COLO668 (cell line): ENCODE data around the gene CHAD.
"Not testable (repeated sequence)": the region's sequence is repeated elsewhere in the genome, so short reads cannot be mapped to it uniquely, and the experiment has no call there.

ENCODE experiments used
- DNase-seq: peaks from one replicate; lab custom pipeline; 2025; ENCODE audit not compliant: unreplicated experiment; lab: John Stamatoyannopoulos, UW

The CHAD gene

GRCh38 chr17:50475362-50475761 lies 6.7 kb upstream of the CHAD start:
- DNase-seq, result no peak

DNA sequence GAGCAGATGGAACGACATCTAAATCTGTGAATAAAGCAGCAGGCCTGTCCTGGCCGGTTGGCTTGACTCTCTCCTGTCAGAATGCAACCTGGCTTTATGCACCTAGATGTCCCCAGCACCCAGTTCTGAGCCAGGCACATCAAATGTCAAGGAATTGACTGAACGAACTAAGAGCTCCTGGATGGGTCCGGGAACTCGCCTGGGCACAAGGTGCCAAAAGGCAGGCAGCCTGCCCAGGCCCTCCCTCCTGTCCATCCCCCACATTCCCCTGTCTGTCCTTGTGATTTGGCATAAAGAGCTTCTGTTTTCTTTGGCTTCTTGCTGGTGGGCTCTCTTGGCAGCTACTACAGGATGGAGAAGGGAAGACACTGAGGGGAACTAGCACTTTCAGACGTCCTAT lies 5.8 kb upstream of the CHAD start:
- no peak for DNase-seq

DNA sequence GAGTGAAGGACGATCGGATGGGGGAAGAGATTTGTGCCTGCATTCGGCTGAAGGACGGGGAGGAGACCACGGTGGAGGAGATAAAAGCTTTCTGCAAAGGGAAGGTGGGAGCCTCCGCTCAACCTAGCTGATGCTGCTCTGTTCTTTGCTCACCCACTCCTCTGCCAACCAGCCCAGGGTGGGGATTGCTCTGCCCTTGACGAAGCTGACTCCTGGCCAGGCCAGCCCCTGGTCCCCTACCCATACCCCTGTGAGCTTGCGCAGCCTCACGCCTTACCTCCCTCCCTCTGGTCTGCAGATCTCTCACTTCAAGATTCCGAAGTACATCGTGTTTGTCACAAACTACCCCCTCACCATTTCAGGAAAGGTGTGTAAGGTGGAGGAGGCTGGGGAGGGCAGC lies 5.2 kb upstream of the CHAD start:
- no peak for DNase-seq

DNA sequence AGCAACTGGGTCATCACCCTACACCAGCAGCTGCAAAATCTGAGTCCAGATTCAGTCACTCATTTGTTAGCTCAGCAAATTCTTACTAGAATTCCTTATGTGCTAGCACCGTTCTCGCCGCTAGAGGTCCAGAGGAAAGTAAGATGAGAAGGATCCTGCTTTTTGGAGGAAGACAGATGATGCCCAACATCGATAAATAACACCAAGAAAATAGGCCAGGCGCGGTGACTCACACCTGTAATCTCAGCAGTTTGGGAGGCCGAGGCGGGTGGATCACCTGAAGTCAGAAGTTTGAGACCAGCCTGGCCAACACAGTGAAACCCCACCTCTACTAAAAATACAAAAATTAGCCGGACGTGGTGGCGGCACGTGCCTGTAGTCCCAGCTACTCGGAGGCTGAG lies 4.1 kb upstream of the CHAD start:
- DNase-seq, result not testable (repeated sequence)

GRCh38 chr17:50472286-50472685 lies 3.6 kb upstream of the CHAD start:
- DNase-seq, result no peak

DNA sequence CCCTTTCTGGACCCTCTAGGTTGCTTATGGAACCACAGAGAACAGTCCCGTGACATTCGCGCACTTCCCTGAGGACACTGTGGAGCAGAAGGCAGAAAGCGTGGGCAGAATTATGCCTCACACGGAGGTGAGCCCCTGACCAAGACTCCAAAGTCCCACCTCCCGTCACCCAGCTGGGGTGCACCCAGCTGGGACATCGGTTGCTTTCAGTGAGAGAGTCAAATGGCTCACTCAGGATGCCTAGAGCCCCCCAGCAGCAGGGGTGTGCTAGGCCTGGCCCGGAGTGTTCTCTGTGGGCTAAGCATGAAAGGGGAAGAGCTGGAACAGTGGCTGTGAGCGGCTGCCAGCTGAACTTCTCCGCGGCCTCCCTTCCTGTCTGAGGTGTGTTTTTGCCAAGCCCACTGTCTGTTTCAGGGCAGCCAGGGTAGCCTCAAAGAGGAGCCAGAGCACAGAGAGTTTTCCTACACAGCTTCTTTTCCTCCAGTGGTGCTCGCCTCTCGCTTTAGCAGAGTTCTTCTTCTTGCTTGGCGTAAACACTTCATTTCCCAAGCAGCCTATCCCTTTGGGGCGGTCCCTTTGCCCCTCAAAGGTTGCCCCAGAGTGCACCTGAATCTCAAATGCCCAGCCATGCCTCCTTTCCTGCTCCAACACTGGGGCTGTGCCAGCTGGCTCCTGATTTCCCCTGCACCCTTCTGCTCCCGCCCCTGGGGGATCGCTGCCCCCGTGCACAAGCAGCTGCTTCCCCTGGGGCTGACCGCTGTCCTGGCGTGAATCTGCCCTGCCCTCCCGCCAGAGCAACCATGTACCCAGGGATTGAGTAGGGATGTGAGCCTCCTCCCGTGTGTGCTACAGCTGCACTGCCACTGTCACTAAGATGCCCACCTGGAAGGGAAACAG lies 2.6 kb upstream of the CHAD start:
- DNase-seq, result no peak

DNA sequence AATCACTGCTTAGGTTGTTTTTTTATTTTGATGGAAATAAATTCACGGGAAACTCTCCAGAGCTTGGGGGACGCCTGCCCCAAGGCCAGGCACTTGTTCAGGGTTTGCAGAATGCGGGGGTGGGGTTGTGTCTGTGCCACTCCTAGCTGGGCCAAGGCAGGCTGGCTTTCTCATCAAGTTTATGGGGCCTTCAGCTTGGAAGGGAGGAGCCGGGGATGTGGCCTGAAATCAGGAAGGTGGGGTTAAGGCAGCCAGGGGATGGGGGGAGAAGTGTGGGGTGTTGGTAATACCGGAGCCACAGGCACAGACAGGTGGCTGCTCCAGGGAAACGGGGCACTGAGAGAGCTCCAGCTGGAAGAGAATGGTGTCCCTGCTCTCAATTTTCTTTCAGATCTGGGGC lies 1.7 kb upstream of the CHAD start:
- DNase-seq, result no peak

DNA sequence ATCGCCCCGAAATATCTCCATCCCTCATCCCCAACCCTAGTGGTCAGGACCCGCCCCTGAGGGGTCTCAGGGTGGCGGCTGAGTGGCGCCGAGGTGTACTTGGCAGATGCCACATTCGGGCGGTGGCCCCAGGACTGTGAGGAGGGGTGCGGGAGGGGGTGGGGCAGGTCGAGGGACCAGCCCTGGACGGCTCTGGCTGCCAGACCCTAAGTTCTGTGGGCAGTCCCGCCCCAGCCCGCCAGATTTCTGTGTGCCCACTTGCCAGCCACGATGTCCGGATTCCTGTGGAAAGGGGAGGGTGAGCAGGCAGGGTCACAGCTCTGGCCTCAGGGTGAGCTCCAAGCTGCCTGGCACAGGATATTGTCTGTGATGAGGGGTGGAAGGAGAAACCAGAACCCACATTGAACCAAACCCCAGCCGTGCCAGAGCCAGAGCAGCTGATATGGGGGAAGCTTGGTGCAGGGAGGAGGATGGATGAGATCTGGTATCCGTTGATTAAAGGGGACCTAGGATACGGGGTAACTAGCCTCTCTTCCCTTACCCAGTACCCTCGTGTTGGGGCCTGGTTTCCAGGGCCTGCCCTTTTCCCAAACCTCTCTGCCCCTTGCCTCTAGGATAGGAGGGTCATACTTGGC lies 1.1 kb upstream of the CHAD start:
- DNase-seq, result no peak

DNA sequence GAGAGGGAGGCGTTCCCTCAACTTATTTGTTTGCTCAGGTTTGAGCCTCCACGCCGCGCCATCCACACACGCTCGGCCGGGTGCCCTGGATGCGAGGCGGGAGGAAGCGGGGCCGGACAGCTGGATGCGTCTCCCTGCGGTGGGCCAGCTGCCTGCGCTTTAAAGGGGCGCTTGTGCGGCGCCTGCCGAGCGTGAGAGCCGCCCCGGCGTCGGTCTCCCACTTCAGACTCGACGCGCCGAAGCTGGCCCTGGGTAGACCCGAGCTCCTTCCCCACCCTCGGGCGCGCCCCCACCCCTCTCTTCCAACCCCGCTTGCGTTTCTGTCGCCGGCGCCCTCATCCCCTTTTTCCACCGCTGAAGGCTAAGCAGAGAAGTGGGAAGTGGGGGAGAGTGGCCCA lies 527 bp upstream of the CHAD start:
- DNase-seq, result peak; percentile 3

DNA sequence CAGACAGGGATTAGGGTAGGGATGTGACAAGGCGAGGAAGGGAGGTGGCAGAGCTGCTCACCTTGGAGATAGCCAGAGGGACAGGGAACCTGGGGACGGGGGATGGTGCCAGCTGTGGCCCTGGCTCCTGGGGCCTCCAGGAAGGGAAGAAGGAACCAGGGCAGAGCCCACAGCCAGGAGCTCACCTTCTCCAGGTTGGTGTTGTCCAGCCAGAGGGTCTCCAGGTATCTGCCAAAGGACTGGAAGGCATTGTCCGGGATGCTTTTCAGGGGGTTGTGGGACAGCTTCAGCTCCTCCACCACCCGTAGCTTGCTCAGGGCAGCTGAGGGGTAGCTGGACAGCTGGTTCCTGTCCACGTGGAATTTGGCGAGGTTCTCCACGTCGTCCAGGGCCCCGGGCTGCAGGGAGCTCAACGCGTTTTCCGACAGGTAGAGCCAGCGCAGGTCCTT lies 801 bp downstream of the CHAD start:
- no peak for DNase-seq

DNA sequence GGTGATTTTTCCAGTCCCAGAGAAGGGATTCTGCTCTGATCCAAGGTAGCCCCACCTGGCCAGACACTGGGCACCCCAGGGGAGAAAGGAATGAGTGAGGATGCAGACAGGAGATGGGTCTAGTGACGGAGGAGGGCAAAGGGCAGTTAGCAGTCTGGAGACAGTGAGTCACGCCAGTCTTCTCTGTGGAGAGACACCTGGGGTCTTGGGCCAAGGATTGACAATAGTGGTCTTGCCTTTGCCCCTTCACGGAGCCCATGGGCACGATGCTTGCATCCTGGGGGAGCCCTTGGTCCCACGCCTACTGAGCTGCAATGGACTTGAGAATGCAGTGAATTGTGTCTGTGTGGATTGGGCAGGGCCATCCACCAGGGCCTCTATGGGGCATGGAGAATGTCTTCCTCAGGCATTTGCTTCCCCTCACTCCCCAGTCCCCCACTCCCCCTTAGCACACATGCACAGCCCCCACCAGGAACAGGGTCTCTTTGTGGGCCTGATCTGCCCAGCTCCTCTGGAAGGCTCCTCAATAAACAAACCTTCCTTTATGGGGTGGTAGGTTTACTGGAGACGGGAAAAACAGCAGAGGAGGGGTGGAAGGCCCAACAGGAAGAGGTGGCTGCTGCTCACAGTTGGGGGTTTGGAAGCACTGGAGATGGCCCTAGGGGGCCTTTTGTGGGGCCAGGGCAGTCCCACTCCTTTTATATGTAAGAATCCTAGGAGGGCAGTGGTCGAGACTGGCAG lies 1.4 kb downstream of the CHAD start:
- DNase-seq, result no peak

- DNase-seq, result peak; percentile 58
These were observed 2.1 kb downstream of the CHAD start for GRCh38 chr17:50466371-50467113.

GRCh38 chr17:50465635-50466034 lies 3.0 kb downstream of the CHAD start:
- no peak for DNase-seq

GRCh38 chr17:50465171-50465570 lies 3.5 kb downstream of the CHAD start:
- no peak for DNase-seq

GRCh38 chr17:50464736-50465135 lies 3.9 kb downstream of the CHAD start:
- DNase-seq, result no peak

DNA sequence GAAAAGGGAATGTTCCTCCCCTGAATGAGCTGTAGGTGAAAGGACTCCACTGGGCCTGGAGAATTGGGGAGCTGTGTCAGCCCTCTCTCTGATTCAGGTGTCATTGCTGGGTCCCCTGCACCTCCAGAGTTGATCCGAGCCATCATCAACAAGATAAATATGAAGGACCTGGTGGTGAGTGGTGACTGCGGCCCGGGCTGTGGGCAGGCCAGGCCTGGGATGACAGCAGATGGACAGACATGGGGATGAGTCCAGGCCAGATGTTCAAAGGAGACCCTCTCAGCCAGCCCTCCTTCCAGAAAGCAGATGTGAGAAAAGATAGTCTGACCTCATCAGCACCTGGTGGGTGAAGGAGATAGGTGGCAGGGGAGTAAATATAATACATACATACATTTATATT lies 4.6 kb downstream of the CHAD start:
- no peak for DNase-seq

DNA sequence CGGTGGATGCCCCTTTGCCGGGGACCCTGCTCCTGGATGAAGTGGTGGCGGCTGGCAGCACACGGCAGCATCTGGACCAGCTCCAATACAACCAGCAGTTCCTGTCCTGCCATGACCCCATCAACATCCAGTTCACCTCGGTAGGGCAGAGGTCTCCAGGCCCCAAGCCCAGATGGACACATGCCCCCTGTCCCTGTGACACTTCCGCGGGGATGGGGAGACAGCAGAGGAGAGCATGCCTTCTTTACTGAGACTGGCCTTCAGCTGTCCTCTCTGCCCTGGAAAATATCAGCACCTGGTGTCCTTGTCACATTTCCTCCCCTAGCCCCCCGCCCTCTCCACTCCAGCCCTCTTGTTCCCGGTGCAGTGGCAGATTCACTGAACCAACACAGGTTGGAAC lies 6.2 kb downstream of the CHAD start:
- DNase-seq, result no peak

DNA sequence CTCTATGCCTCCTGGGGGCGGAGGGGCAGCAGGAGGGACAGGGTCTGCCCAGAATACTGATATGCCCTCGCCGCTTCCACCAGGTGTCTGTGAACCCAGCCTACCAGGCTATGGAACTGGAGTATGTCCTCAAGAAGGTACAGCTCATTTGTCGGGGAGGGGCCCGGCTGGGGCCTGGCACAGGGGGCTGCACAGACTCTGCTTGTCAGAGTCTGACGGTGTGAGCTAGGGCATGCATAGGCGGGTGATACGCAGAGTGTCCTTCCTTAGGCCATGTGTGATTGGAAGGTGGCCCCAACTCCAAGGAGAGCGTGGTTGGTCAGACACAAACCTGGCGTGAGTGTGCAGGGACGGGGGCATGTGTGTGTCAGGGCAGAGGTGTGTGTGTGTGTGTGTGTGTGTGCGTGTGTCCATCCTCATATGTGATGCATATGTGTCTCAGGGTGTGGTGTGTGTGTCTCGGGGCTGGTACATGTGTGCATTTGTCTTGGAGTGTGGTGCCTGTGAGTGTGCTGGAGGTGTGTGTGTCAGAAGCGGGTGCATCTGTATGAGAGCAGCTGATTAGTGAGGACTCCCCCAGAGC lies 7.0 kb downstream of the CHAD start:
- DNase-seq, result no peak

DNA sequence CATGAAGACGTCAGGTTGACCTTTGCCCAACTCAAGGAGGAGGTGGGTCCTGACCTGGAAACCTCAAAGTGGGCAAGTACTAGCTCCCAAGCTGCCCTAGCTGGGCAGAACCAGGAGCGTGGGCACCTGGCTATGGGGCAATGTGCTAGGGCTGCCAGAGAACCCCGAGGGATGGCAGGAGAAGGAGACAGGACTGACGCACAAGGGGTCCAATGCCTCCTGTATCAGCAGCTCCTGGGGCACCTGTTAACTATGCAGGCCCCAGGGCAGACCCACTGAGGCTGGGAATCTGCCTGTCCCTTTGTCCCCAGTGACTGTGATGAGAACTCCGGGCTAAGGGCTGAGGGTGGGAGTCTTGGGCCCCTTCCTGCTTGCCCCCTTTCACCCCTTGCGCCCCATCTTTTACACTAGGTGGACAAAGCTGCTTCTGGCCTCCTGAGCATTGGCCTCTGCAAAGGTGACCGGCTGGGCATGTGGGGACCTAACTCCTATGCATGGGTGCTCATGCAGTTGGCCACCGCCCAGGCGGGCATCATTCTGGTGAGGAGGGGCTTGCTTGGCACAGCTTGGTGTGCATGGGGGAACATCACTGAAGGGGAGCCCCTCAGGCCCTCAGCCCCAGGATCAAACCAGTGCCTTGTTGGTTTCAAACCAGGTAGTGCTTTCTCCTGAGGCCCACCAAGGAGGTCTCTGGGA lies 7.7 kb downstream of the CHAD start:
- DNase-seq, result no peak

DNA sequence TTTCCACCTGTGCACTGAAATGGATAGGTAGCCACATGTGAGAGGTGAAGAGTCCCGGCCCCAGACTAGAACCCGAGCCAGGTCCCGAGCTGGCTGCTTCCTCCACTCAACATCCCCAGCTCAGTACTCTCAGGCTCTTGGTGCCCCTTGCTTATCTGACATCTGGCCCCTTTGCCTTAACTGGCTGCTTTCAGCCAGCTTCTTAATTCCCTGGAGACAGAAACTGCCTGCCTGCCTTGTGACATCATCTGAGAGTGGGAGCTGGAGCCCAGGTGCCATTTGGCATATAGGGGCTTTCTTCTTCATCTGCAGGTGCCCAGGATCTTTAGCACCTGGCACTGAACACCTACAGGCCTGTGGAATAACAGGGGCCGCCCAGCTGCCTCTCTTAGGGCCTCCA lies 8.9 kb downstream of the CHAD start:
- DNase-seq, result no peak
